Aorta (tissue), 5 donors: ENCODE data around the gene NKX2-2. TPM values are rescaled to one million over a fixed set of nuclear protein-coding genes. Genes with fewer than 3 reads are reported as not detected.
A peak's percentile ranks its signal among the peaks of the same experiment; 100 is the strongest.

ENCODE experiments used
- ATAC-seq: fragments of 200-7000 bp; cut with Tn5 transposase; one replicate; pipeline ENCODE4 v1.9.1; 2022; ENCODE audit warnings: moderate library complexity; ENCODE audit not compliant: low FRiP score
- DNase-seq, 2 donors: peaks; one replicate each; pipeline ENCODE4 v3.0.0-alpha.2; 2020
- H3K27ac ChIP-seq, 2 donors: one replicate each; pipeline ENCODE4 v1.5.1; 2013; ENCODE audit warnings: low read length in 2 of 2, mild to moderate bottlenecking in 2 of 2, moderate library complexity in 2 of 2, control low read depth in 1 of 2, inconsistent platforms in 1 of 2, low read depth in 1 of 2
- H3K27me3 ChIP-seq, 2 donors: one replicate each; pipeline ENCODE4 v1.6.1; 2013; ENCODE audit warnings: control low read depth in 1 of 2, low read length in 1 of 2, mild to moderate bottlenecking in 1 of 2, moderate library complexity in 1 of 2; ENCODE audit not compliant: insufficient read depth in 2 of 2, control insufficient read depth in 1 of 2
- H3K36me3 ChIP-seq, 2 donors: one replicate each; pipeline ENCODE4 v1.6.1; 2013; ENCODE audit warnings: control low read depth in 1 of 2, low read length in 1 of 2, mild to moderate bottlenecking in 1 of 2; ENCODE audit not compliant: insufficient read depth in 2 of 2, control insufficient read depth in 1 of 2
- H3K4me1 ChIP-seq, 2 donors: one replicate each; pipeline ENCODE4 v1.6.1; 2013; ENCODE audit warnings: low read length in 2 of 2, control low read depth in 1 of 2, mild to moderate bottlenecking in 1 of 2, moderate library complexity in 1 of 2; ENCODE audit not compliant: insufficient read depth in 2 of 2, control insufficient read depth in 1 of 2
- H3K4me3 ChIP-seq, 2 donors: one replicate each; pipeline ENCODE4 v1.5.1; 2013; ENCODE audit warnings: low read length in 2 of 2, control low read depth in 1 of 2, mild to moderate bottlenecking in 1 of 2
- H3K9me3 ChIP-seq: one replicate; pipeline ENCODE4 v1.6.1; 2013; ENCODE audit warnings: mild to moderate bottlenecking, low read length; ENCODE audit not compliant: control insufficient read depth
- WGBS, 2 donors: extraction: QIAGEN DNeasy Blood & Tissue Kit; methylation state at CpG; one replicate each; pipeline ENCODE4 v1.1.7; 2013; 5-methylcytosine and 5-hydroxymethylcytosine counted together
- intact Hi-C, 2 donors: fragments of 100-400 bp; cut with DNase I; formaldehyde crosslinking; loops; one replicate each; pipeline versions ENCODE4 v1.14.2 to v1.15.0; 2022
- polyA plus RNA-seq, 2 donors: library from polyadenylated mRNA; stranded (reverse); fragments of 200-250 nt; gene quantifications; one replicate each; pipeline ENCODE4 v1.2.3, GENCODE V29; 2013
- total RNA-seq, 2 donors: library from RNA; stranded (reverse); fragmentation: NEBNext Ultra II Directional; extraction: Animal tissue kit (Norgen Biotek cat#: 25700); gene quantifications; one replicate each; pipeline ENCODE4 v1.2.1, GENCODE V29; 2021
- donor health status: healthy with polysubstance abuse.
- donor health status: Bipolar disorder and iron deficiency.
- donor health status: DM: no; HTN: no; CAD: no.
- donor health status: DM: no; HTN: no; CAD: no.
- donor health status: DM: yes; HTN: yes; CAD: no.

NKX2-2 gene
- total and polyA plus RNA-seq, 4 donors = 0.15 TPM; not detected in 3

GRCh38 chr20:21507400-21508229 lies 6.2 kb downstream of the NKX2-2 start:
- Histone ChIP-seq H3K27me3 (peaks cover 0 to 3% of the 10 kb centered on the region in 2 donors), H3K4me3 (no peak overlapping the region), H3K9me3 (no peaks in the 10 kb centered on the region), H3K27ac (no peak overlapping the region), H3K4me1 (no peaks in the 10 kb centered on the region), H3K36me3 (no peaks in the 10 kb centered on the region)
- peak in 1 of 2 donors; percentile 44 for DNase-seq
- ATAC-seq = no peak
- intact Hi-C loops = loop anchor here (2.0 to 5.0 kb wide), 2 partner anchors 270 to 671 kb away; no protein-coding TSS in a partner anchor
- 3 to 5% methylated on average over 44 of the region's 44 CpGs for WGBS, 2 donors

- intact Hi-C loops = loop anchor here (1.0 to 5.0 kb wide), 3 partner anchors 269 to 669 kb away; no protein-coding TSS in a partner anchor
- Histone ChIP-seq H3K9me3 (no peaks in the 10 kb centered on the region), H3K4me3 (peak overlapping the region; percentile 10 to 12), H3K27ac (no peak overlapping the region), H3K4me1 (no peaks in the 10 kb centered on the region), H3K36me3 (no peaks in the 10 kb centered on the region), H3K27me3 (peaks cover 0 to 3% of the 10 kb centered on the region in 2 donors)
- DNase-seq = peak; percentile 56 to 86
- ATAC-seq = peak; percentile 64
- 1 to 2% methylated on average over 79 to 95 of the region's 95 CpGs for WGBS, 2 donors
Measured at GRCh38 chr20:21505810-21506530, 7.9 kb downstream of the NKX2-2 start.

- H3K27ac ChIP-seq = no peak overlapping the region
- H3K27me3 ChIP-seq = peaks cover 0 to 3% of the 10 kb centered on the region in 2 donors
- intact Hi-C loops = loop anchor here (1.0 to 5.0 kb wide), 2 partner anchors 268 to 270 kb away; no protein-coding TSS in a partner anchor
- 1 to 2% methylated on average over 36 of the region's 36 CpGs for WGBS, 2 donors
- ATAC-seq = peak; percentile 71
- no peak overlapping the region for H3K4me3 ChIP-seq
- H3K4me1 ChIP-seq = no peaks in the 10 kb centered on the region
- peak; percentile 68 to 92 for DNase-seq
- H3K9me3 ChIP-seq = no peaks in the 10 kb centered on the region
- H3K36me3 ChIP-seq = no peaks in the 10 kb centered on the region
Measured at GRCh38 chr20:21505161-21505809, 8.6 kb downstream of the NKX2-2 start.

GRCh38 chr20:21504323-21504722 lies 9.5 kb downstream of the NKX2-2 start:
- no peak overlapping the region for H3K4me3 ChIP-seq
- no peaks in the 10 kb centered on the region for H3K9me3 ChIP-seq
- H3K27me3 ChIP-seq = no peaks in the 10 kb centered on the region
- no peak for DNase-seq
- no peaks in the 10 kb centered on the region for H3K36me3 ChIP-seq
- H3K27ac ChIP-seq = no peak overlapping the region
- WGBS, 2 donors = 71 to 74% methylated on average over 7 of the region's 7 CpGs
- no peaks in the 10 kb centered on the region for H3K4me1 ChIP-seq
- no peak for ATAC-seq
- intact Hi-C loops = no loop called here

- no peak overlapping the region for H3K4me3 ChIP-seq
- H3K27ac ChIP-seq = no peak overlapping the region
- H3K4me1 ChIP-seq = no peaks in the 10 kb centered on the region
- H3K9me3 ChIP-seq = no peaks in the 10 kb centered on the region
- no peak for ATAC-seq
- no peaks in the 10 kb centered on the region for H3K36me3 ChIP-seq
- 67 to 72% methylated on average over 4 of the region's 4 CpGs for WGBS, 2 donors
- H3K27me3 ChIP-seq = no peaks in the 10 kb centered on the region
- no peak for DNase-seq
- intact Hi-C loops = loop anchor here in 1 of 2 donors (2.0 kb wide), 1 partner anchor 643 kb away; no protein-coding TSS in a partner anchor
Measured at GRCh38 chr20:21503345-21503744, 10.5 kb downstream of the NKX2-2 start.

GRCh38 chr20:21501184-21501583 lies 12.7 kb downstream of the NKX2-2 start:
- 79 to 89% methylated on average over 11 of the region's 11 CpGs for WGBS, 2 donors
- Histone ChIP-seq H3K36me3 (no peaks in the 10 kb centered on the region), H3K9me3 (no peaks in the 10 kb centered on the region), H3K27me3 (no peaks in the 10 kb centered on the region), H3K27ac (no peak overlapping the region), H3K4me3 (no peak overlapping the region), H3K4me1 (no peaks in the 10 kb centered on the region)
- ATAC-seq (no peak), DNase-seq (no peak)
- intact Hi-C loops = no loop called here

- ATAC-seq (no peak), DNase-seq (no peak)
- Histone ChIP-seq H3K27ac (no peak overlapping the region), H3K36me3 (no peaks in the 10 kb centered on the region), H3K4me1 (no peaks in the 10 kb centered on the region), H3K4me3 (no peak overlapping the region), H3K9me3 (no peaks in the 10 kb centered on the region), H3K27me3 (no peaks in the 10 kb centered on the region)
- WGBS, 2 donors = 75 to 77% methylated on average over 7 of the region's 7 CpGs
- intact Hi-C loops = no loop called here
Measured at GRCh38 chr20:21500599-21500998, 13.3 kb downstream of the NKX2-2 start.

- no peaks in the 10 kb centered on the region for H3K36me3 ChIP-seq
- no peak for ATAC-seq
- intact Hi-C loops = no loop called here
- no peaks in the 10 kb centered on the region for H3K9me3 ChIP-seq
- no peak overlapping the region for H3K4me3 ChIP-seq
- no peaks in the 10 kb centered on the region for H3K27me3 ChIP-seq
- no peak for DNase-seq
- H3K27ac ChIP-seq = no peak overlapping the region
- WGBS, 2 donors = 61 to 64% methylated on average over 7 of the region's 7 CpGs
- no peaks in the 10 kb centered on the region for H3K4me1 ChIP-seq
Measured at GRCh38 chr20:21499641-21500040, 14.2 kb downstream of the NKX2-2 start.
